IPS-11a (cell line): Measurements from ENCODE around the gene NOM1.
A peak's percentile ranks its signal among the peaks of the same experiment; 100 is the strongest.

Experiments
- H3K4me3 ChIP-seq: one replicate; pipeline ENCODE4 v1.5.1; 2013; ENCODE audit warnings: low read depth, low read length, control low read depth

NOM1 gene

DNA sequence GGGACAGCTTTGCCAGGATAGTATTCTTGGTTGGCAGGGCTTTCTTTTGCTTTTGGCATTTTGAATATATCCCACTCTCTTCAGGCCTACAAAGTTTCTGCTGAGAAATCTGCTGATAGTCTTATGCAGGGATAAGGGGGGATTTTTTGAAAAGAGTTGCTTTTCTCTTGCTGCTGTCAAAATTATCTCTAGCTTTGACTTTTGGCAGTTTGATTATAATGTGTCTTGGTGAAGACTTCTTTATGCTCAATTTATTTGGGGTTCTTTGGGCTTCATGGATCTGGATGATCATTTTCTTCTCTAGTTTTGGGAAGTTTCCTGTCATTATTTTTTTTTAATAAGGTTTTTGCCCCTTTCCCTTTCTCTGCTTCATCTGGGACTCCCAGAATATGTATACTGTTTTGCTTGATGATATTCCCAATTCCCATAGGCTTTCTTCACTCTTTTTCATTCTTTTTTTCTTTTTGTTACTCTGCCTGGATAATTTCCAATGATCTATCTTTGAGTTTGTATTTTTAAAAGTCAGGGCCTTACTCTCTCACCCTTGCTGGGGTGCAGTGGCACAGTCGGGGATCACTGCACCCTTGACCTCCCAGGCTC, 29.6 kb downstream of the NOM1 start:
- H3K4me3 ChIP-seq: no peak overlapping the region

DNA sequence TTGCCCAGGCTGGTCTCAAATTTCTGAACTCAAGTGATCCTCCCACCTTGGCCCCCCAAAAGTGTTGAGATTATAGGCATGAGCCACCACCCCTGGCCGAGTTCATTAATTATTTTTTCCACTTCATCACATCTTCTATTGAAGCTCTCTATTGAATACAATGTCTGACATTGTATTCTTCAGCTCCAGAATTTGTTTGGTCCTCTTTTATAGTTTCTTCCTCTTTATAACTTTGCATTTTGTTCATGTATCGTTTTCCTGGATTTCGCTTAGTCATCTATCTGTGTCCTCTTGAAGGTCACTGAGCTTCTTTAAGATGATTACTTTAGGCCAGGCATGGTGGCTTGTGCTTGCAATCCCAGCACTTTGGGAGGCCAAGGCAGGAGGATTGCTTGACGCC, 30.2 kb downstream of the NOM1 start:
- H3K4me3 ChIP-seq: no peak overlapping the region

DNA sequence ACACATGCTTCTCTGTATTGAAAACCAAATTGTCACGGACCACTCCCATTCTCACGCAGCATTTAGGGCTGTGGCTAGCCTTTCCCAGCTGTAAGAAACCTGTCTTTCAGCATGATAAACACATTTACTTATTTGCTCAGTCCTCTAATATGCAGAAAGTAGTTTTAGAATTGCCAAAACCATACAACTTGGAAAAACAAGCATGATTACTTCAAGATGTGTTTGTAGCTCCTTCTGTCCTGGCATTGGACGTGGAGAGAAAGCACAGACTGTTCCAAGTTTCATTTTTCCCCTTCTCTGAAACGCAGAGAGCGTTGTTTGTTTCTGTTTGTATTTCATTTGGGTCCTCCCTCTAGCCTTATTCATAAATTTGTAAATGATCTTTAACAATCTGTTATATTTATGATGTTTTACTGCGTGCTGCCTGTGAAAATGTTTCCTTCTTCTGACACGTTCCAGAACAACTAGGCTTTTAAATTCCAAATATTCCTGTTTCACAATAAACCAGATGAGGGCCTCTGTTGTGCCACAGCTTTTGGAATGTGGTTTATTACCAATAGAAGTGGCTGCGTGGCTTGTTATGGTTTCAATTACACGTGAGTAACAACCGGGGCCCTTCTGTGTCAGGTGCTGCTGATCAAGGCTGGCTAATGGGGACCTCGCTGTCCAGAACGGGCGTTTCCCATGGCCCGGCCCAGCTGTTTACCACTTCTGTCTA, 34.8 kb downstream of the NOM1 start:
- no peak overlapping the region for H3K4me3 ChIP-seq

DNA sequence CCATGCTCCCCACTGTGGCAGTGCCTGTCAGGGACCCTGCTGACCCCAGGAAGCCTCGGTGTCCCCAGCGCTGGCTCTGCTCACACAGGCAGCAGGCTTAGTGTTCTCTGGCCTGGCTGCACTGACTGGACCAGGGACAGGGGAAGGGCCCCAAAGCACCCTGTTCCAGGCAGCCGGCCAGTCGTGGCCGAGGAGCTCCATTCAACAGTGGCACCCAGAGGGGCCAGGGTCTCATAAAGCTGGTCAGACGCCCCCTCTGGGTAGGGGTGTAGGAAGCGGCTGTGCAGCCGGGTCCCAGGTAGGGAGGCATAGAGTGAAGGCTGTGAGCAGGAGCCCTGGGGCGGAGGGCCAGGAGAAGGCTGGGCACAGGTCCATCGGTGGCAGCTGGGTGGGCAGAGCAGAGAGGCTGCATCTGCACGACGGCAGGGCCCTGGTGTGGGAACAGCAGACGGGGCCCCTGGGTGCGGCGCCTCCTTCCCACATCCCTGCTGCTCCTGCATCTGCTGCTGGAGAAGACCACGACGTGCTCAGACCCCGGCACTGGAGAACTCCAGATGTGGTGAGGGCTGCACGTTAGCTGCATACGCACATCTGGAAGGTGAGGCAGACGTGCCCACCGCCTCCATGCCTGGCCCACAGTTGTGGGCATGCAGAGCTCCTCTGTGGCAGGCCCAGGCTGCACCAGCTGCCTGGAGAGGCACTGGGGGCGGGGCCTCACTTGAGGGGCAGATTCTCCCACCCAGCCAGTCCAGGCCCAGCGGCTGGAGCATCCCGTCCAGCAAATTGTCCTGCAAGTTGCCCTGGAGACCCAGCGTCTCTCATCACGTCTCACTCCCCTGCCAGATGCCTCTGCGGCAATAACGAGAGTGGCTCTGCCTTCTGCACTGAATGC, 35.8 kb downstream of the NOM1 start:
- H3K4me3 ChIP-seq: no peak overlapping the region

DNA sequence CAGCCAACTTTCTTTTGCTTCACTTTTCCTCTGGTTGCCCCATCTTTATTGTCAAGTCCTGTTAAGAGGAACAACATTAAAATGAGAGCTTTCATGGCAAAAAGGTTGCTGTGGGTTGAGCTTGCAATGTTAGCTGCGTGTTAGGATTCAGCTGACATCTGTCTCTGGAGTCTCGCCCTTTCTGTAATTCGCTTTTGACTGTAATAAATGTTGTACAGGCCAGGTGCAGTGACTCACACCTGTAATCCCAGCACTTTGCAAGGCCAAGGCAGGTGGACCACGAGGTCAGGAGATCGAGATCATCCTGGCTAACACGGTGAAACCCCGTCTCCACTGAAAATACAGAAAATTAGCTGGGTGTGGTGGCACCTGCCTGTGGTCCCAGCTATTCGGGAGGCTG, 36.9 kb downstream of the NOM1 start:
- no peak overlapping the region for H3K4me3 ChIP-seq

DNA sequence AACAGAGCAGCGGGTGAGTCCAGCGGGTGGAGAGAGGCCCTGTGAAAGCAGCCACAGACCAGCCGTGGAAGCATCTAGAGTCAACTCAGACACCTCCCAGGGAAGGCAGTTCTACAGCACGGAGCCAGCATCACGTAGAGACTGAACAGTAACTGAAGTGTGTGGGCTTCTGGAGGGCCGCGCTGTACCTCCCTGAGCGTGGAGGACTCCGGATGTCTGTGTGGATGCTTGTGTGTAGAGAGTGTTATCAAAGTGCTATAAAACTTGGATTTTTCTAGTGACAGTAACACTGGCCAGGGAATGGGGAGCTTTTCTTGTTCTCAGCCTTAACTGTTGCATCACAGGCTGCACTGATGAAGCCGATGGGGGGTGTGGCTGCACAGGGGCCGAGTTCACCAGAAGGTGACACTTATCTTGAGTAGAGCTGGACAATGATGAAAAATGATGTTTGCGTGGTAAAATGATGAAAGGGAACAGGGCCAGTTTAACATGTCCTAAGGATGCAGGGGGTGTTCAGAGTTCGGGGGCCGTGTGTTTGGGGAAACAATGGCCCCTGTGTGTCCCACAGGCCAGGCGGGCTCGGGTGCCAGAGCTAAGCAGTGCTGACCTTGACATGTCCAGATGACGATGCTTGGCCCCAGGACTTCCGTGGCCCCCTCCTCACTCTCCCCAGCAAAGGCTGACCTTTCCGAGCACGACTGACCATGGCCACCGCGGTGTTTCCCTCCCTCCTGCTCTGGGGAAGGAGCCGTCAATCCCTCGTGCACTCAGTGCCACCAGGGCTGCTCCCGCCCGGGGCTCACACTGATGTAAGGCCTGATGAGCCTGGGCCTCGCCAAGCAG, 39.1 kb downstream of the NOM1 start:
- no peak overlapping the region for H3K4me3 ChIP-seq

DNA sequence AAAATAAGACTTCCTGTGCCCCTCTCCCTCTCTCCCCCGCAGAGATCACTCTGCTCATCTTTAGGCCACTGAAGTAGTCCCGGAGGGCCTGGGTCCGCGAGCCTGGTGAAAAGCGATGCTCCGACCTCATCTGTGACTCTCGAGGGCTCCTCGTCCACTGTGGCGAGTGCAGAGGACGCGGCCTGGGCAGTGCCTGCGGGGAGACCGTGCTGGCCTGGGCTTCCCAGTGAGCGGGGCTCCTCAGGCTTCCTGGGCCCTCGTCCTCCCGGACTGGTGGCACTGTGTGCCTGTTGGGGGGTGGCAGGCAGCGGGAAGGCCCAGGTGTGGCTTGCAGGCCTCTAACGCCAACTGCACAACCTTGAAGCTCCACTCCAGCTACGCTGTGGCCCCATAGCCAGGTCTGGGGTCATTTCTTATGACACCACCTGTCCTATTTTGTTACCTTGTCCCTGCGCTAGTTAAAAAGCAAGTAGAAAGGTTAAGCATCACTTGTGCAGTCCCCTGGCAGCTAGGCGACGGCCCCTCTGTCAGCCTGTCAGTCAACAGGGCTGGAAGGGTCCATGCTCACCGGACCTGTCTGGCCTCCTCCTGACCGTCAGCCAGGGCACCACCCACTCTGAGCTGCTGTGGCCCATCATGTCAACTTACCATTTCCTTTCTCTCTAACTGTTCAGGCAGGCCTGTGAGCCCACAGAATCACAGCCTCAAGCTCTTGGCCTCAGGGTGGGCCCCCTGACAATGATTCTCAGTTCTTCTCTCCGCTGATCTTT, 40.4 kb downstream of the NOM1 start:
- no peak overlapping the region for H3K4me3 ChIP-seq

DNA sequence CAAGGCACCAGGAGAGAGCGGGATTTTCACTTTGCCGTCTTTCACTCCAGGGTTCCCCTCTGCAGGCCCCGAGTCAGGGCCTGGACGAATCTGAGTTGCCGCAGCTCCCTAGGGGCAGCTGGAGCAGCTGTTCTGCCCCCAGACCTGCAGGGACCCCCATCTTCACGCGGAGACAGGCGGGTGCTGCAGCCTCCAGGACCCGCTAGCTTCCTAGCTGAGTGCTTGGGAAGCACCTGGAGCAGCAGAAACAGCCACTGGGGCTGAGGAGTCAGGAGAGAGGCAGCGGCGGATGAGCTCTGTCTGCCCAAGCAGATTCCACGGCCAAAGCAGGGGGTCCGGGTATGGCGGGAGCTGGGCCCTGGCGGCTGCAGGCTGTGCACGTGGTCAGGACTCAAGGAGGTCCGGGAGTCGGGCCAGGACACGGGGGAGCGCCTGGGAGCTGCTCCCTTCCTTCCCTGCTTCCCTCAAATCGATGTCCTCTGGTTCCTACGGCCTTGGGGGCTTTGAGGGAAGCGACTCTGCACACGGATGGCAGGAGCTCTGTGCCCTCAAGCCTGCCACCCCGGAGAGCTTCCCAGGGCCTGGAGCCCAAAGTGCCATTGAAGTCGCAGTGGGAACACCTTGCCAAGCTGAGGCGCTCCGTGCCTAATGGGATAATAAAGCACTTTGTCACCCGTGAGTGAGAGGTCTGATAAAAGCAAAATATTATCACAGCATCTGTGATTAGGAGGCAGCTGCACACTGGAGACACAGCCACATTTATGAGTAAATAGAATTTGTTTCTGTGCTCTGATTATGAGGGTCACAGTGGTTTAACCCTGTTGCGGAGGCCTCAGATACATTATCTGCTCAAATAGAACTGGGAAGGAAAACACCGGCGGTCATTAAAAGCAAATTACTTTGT, 43.8 kb downstream of the NOM1 start:
- no peak overlapping the region for H3K4me3 ChIP-seq

DNA sequence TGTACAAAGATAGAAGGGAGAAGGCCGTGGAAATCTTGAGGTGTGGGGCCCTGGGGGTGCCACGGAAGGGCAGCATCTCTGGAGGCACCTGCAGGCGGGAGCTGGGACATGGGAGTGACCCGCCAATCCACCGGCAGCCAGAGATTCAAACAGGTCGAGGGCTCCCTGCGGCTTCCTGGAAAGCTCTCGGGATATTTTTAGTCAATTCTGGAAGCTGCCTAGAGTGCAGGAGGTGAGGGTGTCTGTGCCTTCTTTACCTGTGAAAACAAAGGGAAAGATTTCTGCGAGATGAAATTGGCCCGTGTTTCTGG, 44.4 kb downstream of the NOM1 start:
- no peak overlapping the region for H3K4me3 ChIP-seq

DNA sequence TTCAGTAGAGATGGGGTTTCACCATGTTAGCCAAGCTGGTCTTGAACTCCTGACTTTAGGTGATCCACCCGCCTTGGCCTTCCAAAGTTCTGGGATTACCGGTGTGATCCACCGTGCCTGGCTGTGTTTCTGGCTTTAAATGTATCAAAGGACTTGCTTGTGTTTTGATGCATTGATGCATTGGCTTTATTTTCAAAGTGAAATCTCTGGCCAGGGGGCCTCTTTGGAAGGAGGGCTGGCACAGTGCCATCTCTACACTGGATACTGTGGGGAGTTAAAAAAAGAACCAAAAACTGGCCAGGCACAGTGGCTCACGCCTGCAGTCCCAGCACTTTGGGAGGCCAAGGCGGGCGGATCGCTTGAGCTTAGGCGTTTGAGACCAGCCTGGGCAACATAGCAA, 44.9 kb downstream of the NOM1 start:
- H3K4me3 ChIP-seq: no peak overlapping the region

DNA sequence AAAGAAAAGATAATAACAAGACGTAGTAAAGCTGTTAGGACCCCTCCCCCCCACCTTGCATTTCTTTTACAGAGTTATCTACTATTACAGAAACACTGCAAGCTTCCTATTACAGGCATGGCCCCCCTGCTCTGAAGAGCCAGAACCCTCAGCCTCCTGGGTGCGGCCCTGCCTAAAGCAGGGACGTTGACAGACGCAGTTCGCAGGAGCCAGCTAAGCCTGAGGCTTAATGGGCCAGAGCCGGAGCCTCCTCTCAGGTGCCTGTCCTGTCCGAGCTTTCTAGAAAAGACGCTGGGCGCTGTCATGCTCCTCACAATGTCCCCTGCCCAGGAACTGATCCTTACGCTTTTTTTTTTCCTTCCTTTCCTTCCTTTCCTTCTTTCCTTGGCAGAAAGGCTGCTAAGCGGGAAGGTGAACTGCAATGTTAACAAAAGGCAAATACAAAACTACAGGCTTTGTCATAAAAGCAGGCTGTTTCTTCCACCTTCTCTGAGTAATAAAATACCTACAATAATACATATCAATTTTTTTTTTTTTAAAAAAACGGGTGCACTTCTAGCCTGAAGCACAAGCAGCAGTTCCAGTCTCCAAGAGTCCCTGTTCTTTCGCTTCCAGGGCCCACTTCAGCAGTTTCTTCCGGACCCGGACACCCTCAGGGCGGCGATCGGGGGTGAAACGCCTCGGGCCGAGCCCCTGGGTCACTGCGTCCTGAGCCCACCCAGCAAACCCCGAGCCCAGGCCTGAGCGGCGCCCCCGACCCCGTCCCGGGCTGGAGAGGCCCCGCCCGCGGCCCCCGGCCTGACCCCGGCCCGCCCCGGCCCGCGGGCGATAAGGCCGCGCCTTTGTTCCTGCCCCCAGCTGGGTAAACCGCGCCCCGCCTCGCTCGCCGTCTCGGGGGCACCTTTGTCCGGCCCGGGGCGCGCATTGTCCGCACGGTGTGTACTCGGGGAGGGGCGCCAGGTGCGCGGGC, 49.8 kb downstream of the NOM1 start:
- peak overlapping the region; percentile 13 for H3K4me3 ChIP-seq

DNA sequence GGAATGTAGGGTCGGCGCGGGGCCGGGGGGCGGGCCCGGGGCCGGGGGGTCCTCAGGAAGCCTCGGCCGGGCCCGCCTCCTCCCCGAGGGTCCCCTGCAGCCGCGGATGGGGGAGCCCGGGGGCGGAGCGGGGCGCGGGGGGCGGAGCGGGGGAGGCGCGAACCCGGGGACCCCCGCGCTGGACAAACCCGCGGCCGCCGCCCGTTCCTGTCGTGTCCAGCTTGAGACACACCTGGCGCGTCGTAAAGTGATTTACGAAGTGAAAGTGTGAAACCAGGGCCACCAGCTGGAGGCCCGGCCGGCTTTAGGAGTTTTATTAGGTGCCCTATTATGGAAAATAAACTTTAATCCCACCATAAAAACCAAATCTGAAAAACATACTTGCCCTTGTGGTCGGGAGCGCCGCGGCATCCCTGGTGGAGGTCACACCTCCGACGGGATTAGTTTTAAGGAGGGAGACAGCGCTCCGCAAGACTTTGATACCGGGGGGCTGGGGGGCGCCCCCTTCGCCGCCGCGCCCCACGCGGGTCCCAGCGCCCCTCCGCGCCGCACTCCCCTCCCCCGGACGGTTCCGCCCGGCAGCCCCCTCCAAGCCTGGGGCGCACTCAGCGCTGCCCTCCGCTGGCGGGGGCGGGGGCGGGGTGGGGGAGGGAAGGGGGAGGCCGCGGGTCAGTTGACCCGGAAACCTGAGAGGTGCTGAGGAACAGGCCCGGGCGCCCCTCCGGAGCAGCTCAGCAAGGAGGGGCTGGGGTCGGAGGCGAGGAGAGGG, 50.6 kb downstream of the NOM1 start:
- H3K4me3 ChIP-seq: no peak overlapping the region

DNA sequence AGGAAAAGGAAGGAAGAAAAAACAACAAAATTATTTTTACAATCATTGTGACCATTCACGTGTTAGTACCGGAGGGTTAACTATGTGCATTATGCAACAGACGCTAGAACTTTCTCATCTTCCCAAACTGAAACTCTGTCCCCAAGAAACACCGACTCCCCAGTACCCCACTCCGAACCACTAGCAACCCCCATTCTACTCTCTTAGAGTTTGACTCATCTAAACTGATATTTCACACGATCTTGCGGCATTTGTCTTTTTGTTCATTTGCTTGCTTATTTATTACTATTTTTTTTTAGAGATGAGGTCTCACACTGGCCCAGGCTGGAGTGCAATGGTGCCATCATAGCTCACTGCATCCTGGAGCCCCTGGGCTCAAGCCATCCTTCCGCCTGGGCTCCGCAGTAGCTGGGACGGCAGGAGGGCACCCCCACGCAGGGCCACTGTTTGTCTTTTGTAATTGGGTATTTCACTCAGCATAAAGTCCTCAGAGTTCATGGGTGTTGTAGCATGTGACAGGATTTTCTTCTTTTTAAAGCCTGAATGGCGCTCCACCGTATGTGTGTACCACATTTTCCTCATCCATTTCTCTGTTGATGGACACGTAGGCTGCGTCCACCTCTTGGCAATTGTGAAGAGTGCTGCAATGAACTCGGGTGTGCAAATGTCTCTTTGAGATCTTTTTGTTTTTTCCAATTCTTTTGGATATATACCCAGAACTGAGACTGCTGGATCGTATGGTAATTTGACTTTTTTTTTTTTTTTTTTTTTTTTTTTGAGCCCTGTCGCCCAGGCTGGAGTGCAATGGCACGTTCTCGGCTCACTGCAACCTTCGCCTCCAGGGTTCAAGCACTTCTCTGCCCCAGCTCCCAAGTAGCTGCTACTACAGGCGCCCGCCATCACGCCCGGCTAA, 51.5 kb downstream of the NOM1 start:
- H3K4me3 ChIP-seq: no peak overlapping the region

DNA sequence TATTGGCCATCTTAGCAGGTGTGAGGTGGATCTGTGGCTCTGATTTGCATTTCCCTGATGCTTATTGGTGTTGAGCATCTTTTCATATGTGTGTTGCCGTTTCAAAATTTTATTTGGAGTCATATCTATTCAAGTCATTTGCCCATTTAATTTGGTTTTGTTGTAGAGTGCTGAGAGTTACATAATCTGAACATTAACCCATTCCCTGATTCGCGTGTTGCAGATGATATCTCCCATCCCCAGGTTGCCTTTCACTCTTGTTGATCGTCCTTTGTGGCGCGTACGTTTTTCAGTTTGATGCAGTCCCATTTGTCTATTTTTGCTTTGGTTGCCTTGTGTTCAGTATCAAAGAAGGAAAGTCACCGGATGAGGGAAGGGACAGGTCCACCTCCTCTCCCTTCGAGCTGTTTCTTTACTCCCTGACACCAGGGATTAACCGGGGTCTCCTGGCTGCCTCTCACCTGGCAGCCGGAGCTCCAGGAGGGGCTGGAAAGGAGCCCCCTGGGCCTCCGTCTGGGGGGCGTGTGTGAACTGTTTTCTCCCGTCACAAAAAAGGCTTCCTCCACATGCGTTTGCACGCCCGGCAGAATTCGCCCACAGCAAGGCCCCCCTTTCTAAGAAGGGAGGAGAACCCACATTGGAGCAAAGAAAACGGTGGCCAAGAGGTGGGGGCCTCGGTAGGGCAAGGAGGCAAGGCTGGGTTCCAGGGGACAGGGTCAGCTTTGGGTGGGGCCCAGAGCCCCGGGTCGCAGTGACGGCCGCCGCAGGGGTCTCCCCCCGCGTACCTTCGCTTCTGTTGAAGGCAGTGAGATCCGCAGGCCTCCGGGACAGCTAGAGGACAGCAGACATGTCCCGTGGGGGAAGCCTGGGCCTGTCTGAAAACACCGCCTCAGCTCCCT, 52.7 kb downstream of the NOM1 start:
- no peak overlapping the region for H3K4me3 ChIP-seq

DNA sequence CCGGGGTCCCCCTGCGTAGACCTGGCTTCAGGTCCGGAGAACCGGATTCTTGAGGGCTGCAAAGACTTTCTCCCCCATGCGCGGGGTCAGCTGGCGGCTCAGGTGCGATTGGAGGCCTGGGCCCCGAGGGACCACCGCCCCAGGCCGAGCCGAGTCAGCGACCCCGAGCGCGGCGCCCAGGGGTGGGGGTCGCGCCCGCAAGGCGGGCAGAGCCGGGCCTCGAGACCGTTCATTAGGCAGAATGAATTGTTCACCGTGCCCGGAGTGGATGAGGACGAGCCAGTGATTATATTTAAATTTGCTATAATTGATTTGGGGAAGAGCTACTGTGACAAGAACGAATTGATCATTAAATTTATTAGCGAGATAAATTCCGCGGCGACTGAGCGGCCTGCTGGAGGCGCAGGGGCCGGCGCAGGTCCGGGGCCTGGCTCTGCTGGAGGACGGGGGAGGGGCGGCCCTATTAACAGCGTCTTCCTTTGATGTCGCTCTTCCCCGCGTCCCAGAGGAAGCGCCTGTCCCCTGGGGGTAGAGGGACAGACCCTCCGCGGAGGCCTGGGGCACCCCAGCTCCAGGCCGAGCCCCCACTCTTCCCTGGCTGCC, 53.4 kb downstream of the NOM1 start:
- no peak overlapping the region for H3K4me3 ChIP-seq
